Measurements from ENCODE around the gene LRIG1.

LRIG1 gene

GRCh38 chr3:66396161-66396760 is 104.6 kb downstream of the LRIG1 start:
- no peak overlapping the region for H3K4me3 ChIP-seq (ENCODE audit: low read depth, low read length)
- no peak for DNase-seq (ENCODE audit: low read depth)
- no peak for TF ChIP-seq CTCF (IDR thresholded peaks at IDR 0.05; ENCODE audit: control insufficient read depth, extremely low read depth, insufficient read depth)

- no peak for TF ChIP-seq CTCF (IDR thresholded peaks at IDR 0.05; ENCODE audit: control insufficient read depth, extremely low read depth, insufficient read depth)
- no peak for DNase-seq (ENCODE audit: low read depth)
- H3K4me3 ChIP-seq (ENCODE audit: low read depth, low read length) = no peak overlapping the region
These were observed 105.2 kb downstream of the LRIG1 start for GRCh38 chr3:66395635-66396034.

- TF ChIP-seq CTCF (IDR thresholded peaks at IDR 0.05; ENCODE audit: control insufficient read depth, extremely low read depth, insufficient read depth) = no peak
- H3K4me3 ChIP-seq (ENCODE audit: low read depth, low read length) = no peak overlapping the region
- no peak for DNase-seq (ENCODE audit: low read depth)
These were observed 106.0 kb downstream of the LRIG1 start for GRCh38 chr3:66394753-66395249.

- no peak overlapping the region for H3K4me3 ChIP-seq (ENCODE audit: low read depth, low read length)
- TF ChIP-seq CTCF (IDR thresholded peaks at IDR 0.05; ENCODE audit: control insufficient read depth, extremely low read depth, insufficient read depth) = no peak
- no peak for DNase-seq (ENCODE audit: low read depth)
These were observed 106.6 kb downstream of the LRIG1 start for GRCh38 chr3:66394019-66394752.

GRCh38 chr3:66393333-66394005 is 107.4 kb downstream of the LRIG1 start:
- H3K4me3 ChIP-seq (ENCODE audit: low read depth, low read length) = no peak overlapping the region
- DNase-seq (ENCODE audit: low read depth) = no peak
- TF ChIP-seq CTCF (IDR thresholded peaks at IDR 0.05; ENCODE audit: control insufficient read depth, extremely low read depth, insufficient read depth) = no peak

- H3K4me3 ChIP-seq (ENCODE audit: low read depth, low read length) = no peak overlapping the region
- no peak for DNase-seq (ENCODE audit: low read depth)
- no peak for TF ChIP-seq CTCF (IDR thresholded peaks at IDR 0.05; ENCODE audit: control insufficient read depth, extremely low read depth, insufficient read depth)
These were observed 107.9 kb downstream of the LRIG1 start for GRCh38 chr3:66392966-66393332.
